Measurements from ENCODE around the gene SMARCAD1. TPM values are rescaled to one million over a fixed set of nuclear protein-coding genes. Genes with fewer than 3 reads are reported as not detected.
"Not testable (repeated sequence)": the region's sequence is repeated elsewhere in the genome, so short reads cannot be mapped to it uniquely, and the experiment has no call there.

SMARCAD1 gene
- total RNA-seq, 4 donors from 2014 or later, result 15.6 to 27.2 (median 20.2) TPM

DNA sequence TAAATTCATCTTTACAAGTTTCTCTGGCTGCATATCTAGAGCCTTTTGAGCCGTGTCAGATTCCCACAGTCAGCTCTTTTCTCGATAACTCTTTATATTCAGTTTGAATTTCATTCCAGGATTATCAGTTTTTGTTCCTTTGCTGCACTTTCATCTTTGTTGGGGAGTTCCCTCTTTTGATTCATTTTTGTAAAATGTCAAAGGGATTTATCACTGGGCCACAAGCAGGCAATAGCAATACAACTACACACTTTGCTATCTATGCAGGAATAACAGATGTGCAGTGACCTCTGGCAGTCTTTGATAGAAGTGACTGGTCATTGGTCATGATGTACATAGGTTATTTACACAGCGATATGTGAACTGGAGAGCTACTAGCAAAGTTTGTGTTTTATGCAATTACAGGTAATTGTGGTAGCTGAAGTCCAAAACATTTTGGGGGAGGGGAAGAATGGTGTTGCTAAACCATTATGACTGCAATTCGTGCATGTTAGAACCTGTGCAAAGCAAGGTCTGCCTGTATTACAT lies 91.1 kb downstream of the SMARCAD1 start:
- Histone ChIP-seq H3K9me3 (no peaks in the 10 kb centered on the region), H3K36me3 (no peaks in the 10 kb centered on the region), H3K27ac (no peak overlapping the region), H3K27me3 (no peaks in the 10 kb centered on the region), H3K4me1 (no peaks in the 10 kb centered on the region), H3K4me3 (no peak overlapping the region)
- DNase-seq, result no peak
- no peak for TF ChIP-seq POLR2A (IDR thresholded peaks at IDR 0.05)
- TF ChIP-seq, protein P1, sequence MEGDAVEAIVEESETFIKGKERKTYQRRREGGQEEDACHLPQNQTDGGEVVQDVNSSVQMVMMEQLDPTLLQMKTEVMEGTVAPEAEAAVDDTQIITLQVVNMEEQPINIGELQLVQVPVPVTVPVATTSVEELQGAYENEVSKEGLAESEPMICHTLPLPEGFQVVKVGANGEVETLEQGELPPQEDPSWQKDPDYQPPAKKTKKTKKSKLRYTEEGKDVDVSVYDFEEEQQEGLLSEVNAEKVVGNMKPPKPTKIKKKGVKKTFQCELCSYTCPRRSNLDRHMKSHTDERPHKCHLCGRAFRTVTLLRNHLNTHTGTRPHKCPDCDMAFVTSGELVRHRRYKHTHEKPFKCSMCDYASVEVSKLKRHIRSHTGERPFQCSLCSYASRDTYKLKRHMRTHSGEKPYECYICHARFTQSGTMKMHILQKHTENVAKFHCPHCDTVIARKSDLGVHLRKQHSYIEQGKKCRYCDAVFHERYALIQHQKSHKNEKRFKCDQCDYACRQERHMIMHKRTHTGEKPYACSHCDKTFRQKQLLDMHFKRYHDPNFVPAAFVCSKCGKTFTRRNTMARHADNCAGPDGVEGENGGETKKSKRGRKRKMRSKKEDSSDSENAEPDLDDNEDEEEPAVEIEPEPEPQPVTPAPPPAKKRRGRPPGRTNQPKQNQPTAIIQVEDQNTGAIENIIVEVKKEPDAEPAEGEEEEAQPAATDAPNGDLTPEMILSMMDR (IDR thresholded peaks at IDR 0.05), result no peak

DNA sequence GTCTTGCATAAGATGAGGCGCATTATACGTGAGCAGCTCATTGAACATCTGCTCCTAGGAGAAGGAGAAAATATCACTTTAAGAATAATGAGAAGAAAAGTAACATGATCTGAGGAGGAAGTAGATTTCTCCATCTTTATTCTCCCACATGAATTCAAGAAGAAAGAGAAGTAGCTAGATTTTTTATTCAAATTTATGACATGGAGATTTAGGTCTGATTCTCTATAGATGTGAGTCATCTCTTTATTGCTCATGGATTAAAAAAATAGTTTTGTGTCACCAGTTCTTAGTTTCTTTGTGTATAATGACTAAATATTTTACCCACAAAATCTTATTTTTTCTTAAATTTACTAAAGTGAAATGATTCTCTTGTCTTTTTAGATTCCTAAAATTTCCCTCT lies 94.5 kb downstream of the SMARCAD1 start:
- H3K27ac ChIP-seq, result no peak overlapping the region
- H3K27me3 ChIP-seq, result no peaks in the 10 kb centered on the region
- TF ChIP-seq POLR2A (IDR thresholded peaks at IDR 0.05), result no peak
- TF ChIP-seq, protein P1 (IDR thresholded peaks at IDR 0.05), result no peak
- no peaks in the 10 kb centered on the region for H3K9me3 ChIP-seq
- H3K4me1 ChIP-seq, result no peaks in the 10 kb centered on the region
- no peaks in the 10 kb centered on the region for H3K36me3 ChIP-seq
- H3K4me3 ChIP-seq, result no peak overlapping the region
- DNase-seq, result no peak

DNA sequence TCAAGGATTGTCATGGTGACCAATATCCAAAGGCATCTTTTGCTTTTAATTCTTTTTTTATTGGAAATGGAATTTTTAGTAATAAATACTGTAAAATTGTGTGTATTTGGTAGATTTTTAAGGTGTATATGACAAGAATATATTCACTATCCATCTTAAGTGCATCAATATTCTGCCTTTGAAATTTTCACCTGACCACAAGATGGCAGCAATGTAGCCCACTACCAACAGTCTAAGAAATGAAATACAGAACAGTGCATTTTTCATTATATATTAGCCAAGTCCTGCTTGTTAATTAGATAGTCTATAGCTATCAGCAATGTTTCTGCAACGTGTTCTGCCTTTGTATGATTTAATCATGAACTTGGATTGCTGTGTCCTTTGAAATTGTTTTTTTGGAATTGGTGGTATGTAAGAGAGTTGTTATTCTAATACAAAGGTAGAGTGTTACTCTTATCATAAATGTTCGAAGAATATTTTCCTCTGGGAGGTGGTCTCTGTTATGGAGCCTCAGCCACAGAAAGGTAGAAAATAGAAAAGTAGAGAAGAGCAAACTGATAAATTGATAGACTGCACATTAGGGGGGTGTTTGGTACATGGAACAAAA lies 96.8 kb downstream of the SMARCAD1 start:
- Histone ChIP-seq H3K4me1 (no peaks in the 10 kb centered on the region), H3K27me3 (no peaks in the 10 kb centered on the region), H3K36me3 (no peaks in the 10 kb centered on the region), H3K9me3 (no peaks in the 10 kb centered on the region), H3K4me3 (no peak overlapping the region), H3K27ac (no peak overlapping the region)
- DNase-seq, result peak in 1 of 3 donors; percentile 50
- TF ChIP-seq POLR2A (IDR thresholded peaks at IDR 0.05), result no peak
- TF ChIP-seq, protein P1 (IDR thresholded peaks at IDR 0.05), result peak in 5 of 6 experiments; percentile 8 to 58 (median 48)

DNA sequence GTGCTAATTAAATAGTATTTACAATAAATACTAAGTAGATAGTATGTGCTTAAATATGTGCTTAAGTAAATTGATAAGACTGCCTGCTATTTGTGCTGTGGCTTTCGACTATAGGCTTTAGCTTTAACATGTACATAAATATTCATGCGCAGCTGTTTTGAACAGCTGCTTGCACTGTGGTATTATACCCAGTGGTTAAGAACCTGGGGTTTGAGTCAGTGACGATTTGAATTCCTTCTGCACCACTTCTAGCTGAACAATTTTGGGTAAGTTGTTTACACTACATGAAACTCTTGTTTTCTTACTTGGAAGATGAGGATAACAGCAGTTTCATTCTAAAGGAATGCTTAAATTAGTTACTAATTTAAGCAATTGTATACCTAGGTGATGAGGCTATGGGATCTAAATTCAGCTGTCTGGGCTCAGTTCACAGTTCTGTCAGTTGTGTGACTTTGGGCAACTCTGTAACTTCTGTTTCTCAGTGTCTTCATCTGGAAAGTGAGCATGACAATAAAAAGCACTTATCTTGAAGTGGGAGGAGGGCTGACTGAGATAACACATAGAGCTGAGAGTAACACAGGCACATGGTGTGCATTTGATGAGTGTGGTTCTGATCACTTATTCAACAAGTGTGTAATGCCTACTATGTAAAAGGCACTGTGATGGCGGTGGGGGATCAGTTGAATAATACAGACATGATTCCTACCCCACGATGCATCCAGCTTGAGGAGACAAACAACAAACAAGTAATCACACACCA lies 98.0 kb downstream of the SMARCAD1 start:
- no peaks in the 10 kb centered on the region for H3K9me3 ChIP-seq
- DNase-seq, result no peak
- no peaks in the 10 kb centered on the region for H3K4me1 ChIP-seq
- TF ChIP-seq, protein P1 (IDR thresholded peaks at IDR 0.05), result no peak
- TF ChIP-seq POLR2A (IDR thresholded peaks at IDR 0.05), result no peak
- no peaks in the 10 kb centered on the region for H3K36me3 ChIP-seq
- H3K4me3 ChIP-seq, result no peak overlapping the region
- no peak overlapping the region for H3K27ac ChIP-seq
- H3K27me3 ChIP-seq, result no peaks in the 10 kb centered on the region

DNA sequence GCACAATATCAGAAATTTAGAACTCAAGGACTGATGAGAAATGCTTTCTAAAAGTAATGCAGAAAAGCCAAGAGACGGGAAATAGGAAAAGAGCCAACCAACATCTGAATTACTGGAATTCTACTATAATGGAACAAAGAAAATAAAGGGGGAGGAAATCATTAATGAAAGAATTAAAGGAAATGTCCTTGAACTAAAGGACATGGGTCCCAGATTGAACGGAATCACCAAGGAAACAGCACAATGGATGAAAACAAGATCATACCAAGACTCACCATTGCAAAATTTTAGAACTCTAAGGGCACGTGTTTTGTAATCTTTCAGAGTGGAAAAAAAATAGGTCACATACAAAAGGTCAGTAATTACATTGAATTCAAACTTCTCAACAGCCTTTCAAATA lies 99.0 kb downstream of the SMARCAD1 start:
- Histone ChIP-seq H3K27me3 (no peaks in the 10 kb centered on the region), H3K9me3 (no peaks in the 10 kb centered on the region), H3K4me3 (no peak overlapping the region), H3K27ac (no peak overlapping the region), H3K36me3 (no peaks in the 10 kb centered on the region), H3K4me1 (no peaks in the 10 kb centered on the region)
- DNase-seq, result no peak
- no peak for TF ChIP-seq POLR2A (IDR thresholded peaks at IDR 0.05)

DNA sequence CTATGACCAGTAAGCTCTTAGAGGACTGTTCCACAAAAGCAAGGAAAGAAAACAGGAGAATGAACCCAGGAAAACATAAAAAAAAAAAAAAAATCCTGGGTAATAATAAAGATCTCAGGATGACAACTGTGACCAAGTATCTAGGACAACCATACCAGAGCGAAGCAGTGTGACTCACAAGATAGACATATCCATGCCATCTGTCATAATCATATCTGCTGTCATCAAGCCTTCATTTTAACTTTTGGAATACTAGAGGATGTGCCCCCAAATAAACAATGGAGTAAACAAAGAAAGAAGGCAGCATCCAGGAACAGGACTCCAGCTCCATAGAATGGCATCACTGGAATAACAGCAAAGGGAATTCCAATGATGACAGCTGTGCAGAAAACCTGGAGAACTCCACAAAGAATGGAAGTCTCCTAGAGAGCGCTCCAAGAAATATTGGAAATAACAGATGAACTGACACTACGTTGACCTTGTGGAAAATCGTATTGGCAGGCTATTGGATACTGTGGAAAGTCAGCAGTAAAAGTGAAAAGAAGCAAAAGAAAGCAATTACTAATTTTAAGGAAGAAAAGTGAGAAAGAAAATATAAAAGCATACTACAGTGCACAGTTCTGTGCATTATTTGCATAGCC lies 99.7 kb downstream of the SMARCAD1 start:
- no peaks in the 10 kb centered on the region for H3K4me1 ChIP-seq
- no peaks in the 10 kb centered on the region for H3K27me3 ChIP-seq
- no peaks in the 10 kb centered on the region for H3K9me3 ChIP-seq
- TF ChIP-seq POLR2A (IDR thresholded peaks at IDR 0.05), result no peak
- TF ChIP-seq, protein P1 (IDR thresholded peaks at IDR 0.05), result no peak
- DNase-seq, result no peak
- no peak overlapping the region for H3K27ac ChIP-seq
- no peaks in the 10 kb centered on the region for H3K36me3 ChIP-seq
- H3K4me3 ChIP-seq, result no peak overlapping the region

DNA sequence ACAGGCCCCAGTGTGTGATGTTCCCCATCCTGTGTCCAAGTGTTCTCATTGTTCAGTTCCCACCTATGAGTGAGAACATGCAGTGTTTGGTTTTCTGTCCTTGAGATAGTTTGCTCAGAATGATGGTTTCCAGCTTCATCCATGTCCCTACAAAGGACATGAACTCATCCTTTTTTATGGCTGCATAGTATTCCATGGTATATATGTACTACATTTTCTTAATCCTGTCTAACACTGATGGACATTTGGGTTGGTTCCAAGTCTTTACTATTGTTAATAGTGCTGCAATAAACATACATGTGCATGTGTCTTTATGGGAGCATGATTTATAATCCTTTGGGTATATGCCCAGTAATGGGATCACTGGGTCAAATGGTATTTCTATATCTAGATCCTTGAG lies 112.3 kb downstream of the SMARCAD1 start:
- H3K27me3 ChIP-seq, H3K4me1 ChIP-seq, H3K27ac ChIP-seq, H3K36me3 ChIP-seq, H3K4me3 ChIP-seq, H3K9me3 ChIP-seq, DNase-seq: not testable (repeated sequence)

All from Peyer's patch (tissue), 4 donors.